ENCODE results near the gene LAMA1.
"Not testable (repeated sequence)": the region's sequence is repeated elsewhere in the genome, so short reads cannot be mapped to it uniquely, and the experiment has no call there.

The LAMA1 gene

DNA sequence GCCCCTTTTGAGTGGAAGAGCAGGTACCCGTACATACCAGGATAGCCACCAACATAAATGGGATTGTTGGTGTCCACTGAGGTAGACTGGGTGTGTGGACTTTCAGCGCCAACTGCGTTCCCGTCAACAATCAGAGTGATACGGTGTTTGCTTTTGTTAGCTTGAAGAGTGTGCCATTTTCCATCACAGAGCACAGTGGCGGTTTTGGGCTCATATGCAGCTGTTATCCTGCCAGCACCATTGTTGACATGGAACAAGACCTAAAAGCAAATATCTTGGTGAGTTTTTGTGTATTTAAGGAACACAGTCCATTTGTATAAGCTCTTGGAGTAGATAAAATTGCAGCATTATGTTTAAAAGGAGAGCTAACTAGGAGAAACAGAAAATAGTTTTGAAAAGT lies 174.5 kb downstream of the LAMA1 start:
- Histone ChIP-seq H3K4me2 (ENCODE audit: low read length) (no peak overlapping the region), H3K79me2 (no peaks in the 10 kb centered on the region), H3K9me3 (ENCODE audit: control insufficient read depth, low read length) (no peaks in the 10 kb centered on the region), H2AFZ (no peak overlapping the region), H3K27me3 (ENCODE audit: control insufficient read depth, insufficient read depth, low read length) (no peaks in the 10 kb centered on the region), H3K36me3 (ENCODE audit: control insufficient read depth, insufficient read depth, low read length) (no peaks in the 10 kb centered on the region), H3K27ac (no peak overlapping the region), H3K4me1 (no peaks in the 10 kb centered on the region), H3K4me3 (ENCODE audit: low read depth, low read length) (no peak overlapping the region), H3K9ac (no peak overlapping the region)
- TF ChIP-seq, protein P1, sequence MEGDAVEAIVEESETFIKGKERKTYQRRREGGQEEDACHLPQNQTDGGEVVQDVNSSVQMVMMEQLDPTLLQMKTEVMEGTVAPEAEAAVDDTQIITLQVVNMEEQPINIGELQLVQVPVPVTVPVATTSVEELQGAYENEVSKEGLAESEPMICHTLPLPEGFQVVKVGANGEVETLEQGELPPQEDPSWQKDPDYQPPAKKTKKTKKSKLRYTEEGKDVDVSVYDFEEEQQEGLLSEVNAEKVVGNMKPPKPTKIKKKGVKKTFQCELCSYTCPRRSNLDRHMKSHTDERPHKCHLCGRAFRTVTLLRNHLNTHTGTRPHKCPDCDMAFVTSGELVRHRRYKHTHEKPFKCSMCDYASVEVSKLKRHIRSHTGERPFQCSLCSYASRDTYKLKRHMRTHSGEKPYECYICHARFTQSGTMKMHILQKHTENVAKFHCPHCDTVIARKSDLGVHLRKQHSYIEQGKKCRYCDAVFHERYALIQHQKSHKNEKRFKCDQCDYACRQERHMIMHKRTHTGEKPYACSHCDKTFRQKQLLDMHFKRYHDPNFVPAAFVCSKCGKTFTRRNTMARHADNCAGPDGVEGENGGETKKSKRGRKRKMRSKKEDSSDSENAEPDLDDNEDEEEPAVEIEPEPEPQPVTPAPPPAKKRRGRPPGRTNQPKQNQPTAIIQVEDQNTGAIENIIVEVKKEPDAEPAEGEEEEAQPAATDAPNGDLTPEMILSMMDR (IDR thresholded peaks at IDR 0.05): no peak

DNA sequence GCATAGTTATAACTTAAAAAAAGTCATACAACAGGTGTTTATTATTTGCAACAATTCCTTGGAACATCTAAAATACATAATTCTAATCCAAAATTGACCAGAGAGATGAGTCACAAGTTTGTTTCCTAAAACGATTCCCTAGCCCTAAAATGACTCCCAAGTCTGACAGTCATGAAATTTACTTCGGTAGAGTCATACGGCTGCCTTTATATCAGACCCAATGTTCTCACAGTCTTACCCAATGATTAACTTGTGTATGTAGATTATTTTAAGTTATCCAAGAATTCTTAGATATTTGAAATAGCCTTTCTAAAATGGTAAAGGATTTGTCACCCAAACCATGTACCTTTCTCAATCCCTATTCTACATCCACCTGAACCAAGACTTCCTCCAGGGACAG lies 174.9 kb downstream of the LAMA1 start:
- Histone ChIP-seq H3K36me3 (ENCODE audit: control insufficient read depth, insufficient read depth, low read length) (no peaks in the 10 kb centered on the region), H3K4me3 (ENCODE audit: low read depth, low read length) (no peak overlapping the region), H3K4me2 (ENCODE audit: low read length) (no peak overlapping the region), H3K27me3 (ENCODE audit: control insufficient read depth, insufficient read depth, low read length) (no peaks in the 10 kb centered on the region), H2AFZ (no peak overlapping the region), H3K27ac (no peak overlapping the region), H3K9me3 (ENCODE audit: control insufficient read depth, low read length) (no peaks in the 10 kb centered on the region), H3K9ac (no peak overlapping the region), H3K4me1 (no peaks in the 10 kb centered on the region), H3K79me2 (no peaks in the 10 kb centered on the region)
- TF ChIP-seq, protein P1 (IDR thresholded peaks at IDR 0.05): no peak

DNA sequence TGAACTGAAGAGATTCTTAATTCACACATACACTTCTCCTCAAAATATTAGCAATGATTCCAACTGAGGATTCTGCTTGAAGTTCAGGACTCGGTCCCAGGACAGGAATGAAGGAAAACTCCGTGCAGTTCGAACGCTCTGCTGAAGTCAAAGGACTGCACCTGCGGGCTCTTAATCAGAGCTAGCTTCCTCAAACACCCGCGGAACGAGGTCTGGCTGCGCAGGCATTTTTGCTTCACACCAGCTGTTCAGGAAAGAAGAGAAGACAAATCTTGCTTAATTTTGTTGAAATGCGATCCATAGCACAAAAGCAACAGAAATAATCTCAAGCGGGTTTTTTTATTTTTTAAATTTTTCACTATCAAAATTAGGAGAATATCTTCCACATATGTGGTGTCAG lies 175.6 kb downstream of the LAMA1 start:
- H3K9me3 ChIP-seq (ENCODE audit: control insufficient read depth, low read length): no peaks in the 10 kb centered on the region
- no peak overlapping the region for H3K4me3 ChIP-seq (ENCODE audit: low read depth, low read length)
- no peaks in the 10 kb centered on the region for H3K36me3 ChIP-seq (ENCODE audit: control insufficient read depth, insufficient read depth, low read length)
- no peaks in the 10 kb centered on the region for H3K27me3 ChIP-seq (ENCODE audit: control insufficient read depth, insufficient read depth, low read length)
- no peak overlapping the region for H3K4me2 ChIP-seq (ENCODE audit: low read length)
- TF ChIP-seq, protein P1 (IDR thresholded peaks at IDR 0.05): no peak
- no peaks in the 10 kb centered on the region for H3K4me1 ChIP-seq
- H3K9ac ChIP-seq: no peak overlapping the region
- H3K27ac ChIP-seq: no peak overlapping the region
- no peak overlapping the region for H2AFZ ChIP-seq
- H3K79me2 ChIP-seq: no peaks in the 10 kb centered on the region

DNA sequence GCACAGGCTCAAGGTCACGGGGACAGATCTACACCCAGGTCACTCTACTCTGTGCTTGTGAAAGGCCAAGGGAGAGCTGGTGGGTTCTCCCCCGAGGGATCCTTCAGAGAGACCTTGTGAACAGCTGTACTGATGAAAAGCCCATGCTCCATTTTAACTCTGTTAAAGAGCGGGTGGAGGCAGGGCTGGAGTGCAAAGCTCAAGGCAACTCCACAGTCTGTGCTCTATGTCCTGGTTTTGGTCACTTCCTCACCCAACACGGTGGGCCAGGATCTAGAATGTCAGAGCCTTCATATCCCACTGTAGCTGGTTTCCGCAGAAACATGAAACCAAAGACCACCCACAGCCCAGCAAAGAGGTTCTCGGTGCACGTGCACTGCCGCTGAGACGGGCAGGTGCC lies 177.1 kb downstream of the LAMA1 start:
- no peaks in the 10 kb centered on the region for H3K79me2 ChIP-seq
- H3K27ac ChIP-seq: no peak overlapping the region
- TF ChIP-seq, protein P1 (IDR thresholded peaks at IDR 0.05): no peak
- H3K4me2 ChIP-seq (ENCODE audit: low read length): no peak overlapping the region
- no peaks in the 10 kb centered on the region for H3K4me1 ChIP-seq
- H3K9ac ChIP-seq: no peak overlapping the region
- no peaks in the 10 kb centered on the region for H3K9me3 ChIP-seq (ENCODE audit: control insufficient read depth, low read length)
- no peaks in the 10 kb centered on the region for H3K36me3 ChIP-seq (ENCODE audit: control insufficient read depth, insufficient read depth, low read length)
- H3K27me3 ChIP-seq (ENCODE audit: control insufficient read depth, insufficient read depth, low read length): no peaks in the 10 kb centered on the region
- H2AFZ ChIP-seq: no peak overlapping the region
- H3K4me3 ChIP-seq (ENCODE audit: low read depth, low read length): no peak overlapping the region

DNA sequence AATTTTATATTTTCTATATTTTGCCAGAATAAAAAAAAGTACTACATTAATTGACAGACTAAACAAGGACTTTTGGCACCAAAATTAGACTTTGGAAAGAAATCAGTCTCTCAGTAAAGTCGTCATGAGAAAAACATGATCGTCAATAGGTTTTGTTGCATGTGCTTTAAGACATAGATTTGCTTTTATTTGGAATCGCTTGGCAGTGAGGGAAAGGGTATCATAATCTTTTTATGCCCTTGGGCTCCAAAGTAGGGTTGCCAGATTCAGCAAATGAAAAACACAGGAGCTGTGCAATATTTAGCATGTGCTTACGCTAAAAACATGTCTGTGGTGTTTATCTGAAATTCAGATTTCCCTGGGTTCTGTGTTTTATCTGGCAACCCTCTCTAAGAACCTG lies 177.6 kb downstream of the LAMA1 start:
- TF ChIP-seq, protein P1 (IDR thresholded peaks at IDR 0.05): no peak
- H3K79me2 ChIP-seq: no peaks in the 10 kb centered on the region
- H3K36me3 ChIP-seq (ENCODE audit: control insufficient read depth, insufficient read depth, low read length): no peaks in the 10 kb centered on the region
- H3K9me3 ChIP-seq (ENCODE audit: control insufficient read depth, low read length): no peaks in the 10 kb centered on the region
- H3K4me1 ChIP-seq: no peaks in the 10 kb centered on the region
- H3K27me3 ChIP-seq (ENCODE audit: control insufficient read depth, insufficient read depth, low read length): no peaks in the 10 kb centered on the region
- no peak overlapping the region for H3K9ac ChIP-seq
- H3K27ac ChIP-seq: no peak overlapping the region
- H2AFZ ChIP-seq: no peak overlapping the region
- H3K4me3 ChIP-seq (ENCODE audit: low read depth, low read length): no peak overlapping the region
- H3K4me2 ChIP-seq (ENCODE audit: low read length): no peak overlapping the region

DNA sequence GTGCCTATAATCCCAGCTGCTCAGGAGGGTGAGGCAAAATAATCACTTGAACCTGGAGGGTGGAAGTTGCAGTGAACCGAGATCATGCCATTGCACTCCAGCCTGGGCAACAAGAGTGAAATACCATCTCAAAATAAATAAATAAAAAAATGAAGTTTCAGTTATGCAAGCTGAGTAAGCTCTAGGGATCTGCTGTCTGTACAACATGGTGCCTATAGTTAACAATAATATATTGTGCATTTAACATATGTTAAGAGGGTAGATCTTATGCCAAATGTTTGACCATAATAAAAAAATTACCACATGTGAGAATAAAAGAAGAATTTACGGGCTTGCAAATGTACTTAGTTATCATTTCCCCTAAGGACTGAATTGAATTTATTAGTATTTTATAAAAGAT lies 179.2 kb downstream of the LAMA1 start:
- H3K9me3 ChIP-seq (ENCODE audit: control insufficient read depth, low read length); H3K4me1 ChIP-seq; H3K79me2 ChIP-seq; H3K4me3 ChIP-seq (ENCODE audit: low read depth, low read length); H3K27ac ChIP-seq; H3K27me3 ChIP-seq (ENCODE audit: control insufficient read depth, insufficient read depth, low read length); H2AFZ ChIP-seq; H3K9ac ChIP-seq; H3K4me2 ChIP-seq (ENCODE audit: low read length); H3K36me3 ChIP-seq (ENCODE audit: control insufficient read depth, insufficient read depth, low read length): not testable (repeated sequence)
